Mucosa of gallbladder (tissue), 1 donor: ENCODE data around the gene PRKCH. TPM values are rescaled to one million over a fixed set of nuclear protein-coding genes. Genes with fewer than 3 reads are reported as not detected.
A peak's percentile ranks its signal among the peaks of the same experiment; 100 is the strongest.
"Not testable (repeated sequence)": the region's sequence is repeated elsewhere in the genome, so short reads cannot be mapped to it uniquely, and the experiment has no call there.

ENCODE experiments used
- DNase-seq: peaks from one replicate; pipeline ENCODE4 v3.0.0-alpha.2; 2020; ENCODE audit warnings: low spot score
- total RNA-seq: library from RNA; stranded (reverse); gene quantifications from one replicate; pipeline ENCODE4 v1.2.1, GENCODE V29; 2021
- donor health status: DM: no; HTN: no; CAD: no.

PRKCH gene
- total RNA-seq, 1 donor from 2014 or later: 28.5 TPM

DNA sequence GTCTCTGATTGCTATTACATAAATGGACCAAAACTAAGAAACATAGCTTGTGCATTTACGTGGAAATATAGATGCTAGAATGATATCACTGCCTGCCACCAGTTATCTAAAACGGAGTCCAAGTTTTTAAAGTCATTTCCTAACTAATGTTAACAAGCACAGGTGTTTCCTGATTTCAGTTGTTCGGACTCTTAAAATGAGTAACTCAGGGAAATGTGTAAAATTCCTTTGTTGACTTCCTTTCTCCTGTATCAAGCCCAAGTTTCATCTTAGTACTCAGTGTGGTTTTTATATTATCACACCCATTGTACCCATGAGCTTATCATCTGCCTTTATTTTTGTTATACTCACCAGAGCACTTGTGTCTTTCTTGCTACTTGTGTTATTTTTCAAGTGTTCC is 13.2 kb upstream of the PRKCH start:
- no peak for DNase-seq

DNA sequence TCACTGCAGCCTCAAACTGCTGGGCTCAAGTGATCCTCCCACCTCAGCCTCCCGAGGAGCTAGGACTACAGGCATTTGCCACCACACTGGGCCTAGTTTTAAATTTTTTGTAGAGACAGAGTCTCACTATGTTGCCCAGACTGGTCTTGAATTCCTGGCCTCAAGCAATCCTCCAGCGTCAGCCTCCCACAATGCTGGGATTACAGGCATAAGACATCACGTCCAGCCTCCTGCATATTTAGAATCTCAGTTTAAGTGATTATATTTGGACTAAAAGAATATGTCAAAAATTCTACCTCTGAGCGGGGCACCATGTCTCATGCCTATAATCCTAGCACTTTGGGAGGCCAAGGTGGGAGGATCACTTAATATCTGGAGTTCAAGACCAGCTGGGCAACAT is 12.7 kb upstream of the PRKCH start:
- DNase-seq: not testable (repeated sequence)

DNA sequence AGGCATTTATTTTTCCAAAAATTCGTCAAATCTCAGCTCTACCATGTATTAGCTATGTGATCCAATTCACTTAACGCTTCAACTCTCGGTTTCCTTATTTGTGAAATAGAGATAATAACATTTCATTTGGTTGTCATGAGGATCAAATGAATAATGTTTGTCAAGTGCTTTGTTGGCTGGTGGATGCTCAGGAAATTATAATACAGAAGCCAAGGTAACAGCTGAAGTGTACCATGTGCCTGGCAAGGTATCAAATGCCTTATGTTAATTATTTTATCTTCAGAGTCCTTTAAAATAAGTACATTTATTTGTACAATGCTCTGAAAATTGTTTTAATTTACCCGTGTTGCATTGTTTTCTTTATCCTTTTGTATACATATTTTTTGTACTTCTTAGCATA is 6.1 kb upstream of the PRKCH start:
- no peak for DNase-seq

DNA sequence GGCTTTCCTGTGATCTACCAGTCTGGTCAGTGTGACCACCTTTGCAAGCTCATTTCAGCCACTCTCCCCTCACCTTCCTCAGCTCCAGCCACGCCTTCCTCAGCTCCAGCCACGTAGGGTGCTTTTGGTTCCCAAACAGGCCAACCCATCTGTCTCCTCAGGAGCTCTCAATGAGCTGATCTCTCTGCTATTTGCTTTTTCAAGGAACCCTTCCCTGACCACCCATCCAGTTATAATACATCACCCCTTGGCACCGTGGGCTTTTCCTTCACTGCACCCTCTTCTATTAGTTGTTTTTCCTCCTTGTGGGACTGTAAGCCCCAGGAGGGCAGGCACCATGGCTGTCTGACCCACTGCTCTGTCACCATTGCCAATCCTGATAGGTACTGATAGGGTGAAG is 2.3 kb upstream of the PRKCH start:
- no peak for DNase-seq

DNA sequence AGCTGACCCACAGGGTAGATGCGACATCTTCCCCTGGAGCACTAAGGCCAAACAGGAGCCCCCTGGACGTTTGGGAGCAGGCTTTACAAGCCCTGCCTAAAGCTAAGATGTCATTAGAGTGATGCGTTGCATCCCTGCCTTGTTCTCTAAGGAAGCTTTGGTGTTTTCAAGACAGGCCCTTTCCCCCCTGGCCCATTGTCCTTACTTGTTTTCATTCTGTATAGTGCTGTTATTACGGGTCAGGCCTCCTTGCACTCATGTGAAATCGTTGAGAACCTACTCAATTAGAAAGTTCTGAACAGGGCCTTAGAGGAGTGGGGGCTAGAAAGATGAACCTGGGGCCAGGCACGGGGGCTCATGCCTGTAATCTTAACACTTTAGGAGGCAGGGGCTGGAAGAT is 1.7 kb upstream of the PRKCH start:
- no peak for DNase-seq

DNA sequence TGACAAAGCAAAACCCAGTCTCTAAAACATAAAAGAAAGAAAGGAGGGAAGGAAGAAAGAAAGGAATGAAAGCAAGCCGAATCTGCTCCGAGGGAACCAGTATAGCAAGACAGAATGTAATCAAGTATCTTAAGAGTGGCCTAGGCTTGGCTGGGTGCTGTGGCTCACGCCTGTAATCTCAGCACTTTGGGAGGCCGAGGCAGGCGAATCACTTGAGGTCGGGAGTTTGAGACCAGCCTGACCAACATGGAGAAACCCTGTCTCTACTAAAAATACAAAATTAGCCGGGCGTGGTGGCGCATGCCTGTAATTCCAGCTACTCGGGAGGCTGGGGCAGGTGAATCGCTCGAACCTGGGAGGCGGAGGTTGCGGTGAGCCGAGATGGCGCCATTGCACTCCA is 1.2 kb upstream of the PRKCH start:
- not testable (repeated sequence) for DNase-seq

DNA sequence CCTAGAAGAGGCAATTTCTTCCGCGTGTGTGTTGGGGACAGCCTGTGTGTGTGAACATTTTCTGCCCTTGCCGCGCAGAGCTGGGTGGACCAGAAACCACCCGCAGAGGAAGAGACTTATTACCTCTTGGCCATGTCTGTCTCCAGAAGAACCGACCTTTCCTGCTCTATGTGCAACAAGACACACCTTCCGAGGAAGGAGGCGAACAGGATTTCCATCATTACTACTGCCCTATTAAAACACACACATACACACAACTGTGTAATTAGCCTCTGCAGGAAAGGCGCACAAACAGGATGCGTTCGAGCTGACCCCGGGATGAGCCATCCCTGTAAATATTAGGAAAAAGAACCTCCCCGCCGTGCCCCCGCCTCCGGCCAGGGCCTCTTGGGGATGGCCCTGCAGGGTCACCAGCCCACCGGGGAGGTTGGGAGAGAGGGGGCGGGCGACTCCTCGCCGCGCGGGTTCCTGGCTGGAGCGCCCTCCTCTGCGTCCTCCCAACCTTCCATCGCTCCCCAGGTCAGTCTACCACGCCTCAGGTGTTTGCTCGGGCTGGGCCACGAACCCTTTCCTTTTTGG is 484 bp upstream of the PRKCH start:
- no peak for DNase-seq

DNA sequence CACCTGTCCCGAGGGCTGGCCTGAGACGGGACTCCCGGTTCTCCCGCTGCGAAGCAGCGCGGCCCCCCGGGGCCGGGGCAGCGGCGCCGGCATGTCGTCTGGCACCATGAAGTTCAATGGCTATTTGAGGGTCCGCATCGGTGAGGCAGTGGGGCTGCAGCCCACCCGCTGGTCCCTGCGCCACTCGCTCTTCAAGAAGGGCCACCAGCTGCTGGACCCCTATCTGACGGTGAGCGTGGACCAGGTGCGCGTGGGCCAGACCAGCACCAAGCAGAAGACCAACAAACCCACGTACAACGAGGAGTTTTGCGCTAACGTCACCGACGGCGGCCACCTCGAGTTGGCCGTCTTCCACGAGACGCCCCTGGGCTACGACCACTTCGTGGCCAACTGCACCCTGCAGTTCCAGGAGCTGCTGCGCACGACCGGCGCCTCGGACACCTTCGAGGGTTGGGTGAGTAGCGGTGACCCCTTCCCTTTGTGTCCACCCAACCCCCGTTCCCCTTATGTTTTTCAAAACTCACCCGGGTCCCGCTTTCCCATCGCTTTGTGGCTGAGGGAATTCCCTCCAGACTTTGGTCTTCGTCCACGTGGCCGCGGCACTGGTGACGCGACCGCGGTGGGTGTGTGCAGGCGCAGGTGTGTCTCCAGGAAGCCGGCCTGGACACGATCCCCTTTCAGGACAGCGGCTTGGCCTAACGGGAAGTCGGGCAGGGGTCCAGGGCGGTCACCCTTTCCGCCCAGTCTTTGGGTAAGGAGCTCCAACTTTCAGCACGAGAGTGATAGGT is 826 bp downstream of the PRKCH start:
- peak; percentile 56 for DNase-seq

DNA sequence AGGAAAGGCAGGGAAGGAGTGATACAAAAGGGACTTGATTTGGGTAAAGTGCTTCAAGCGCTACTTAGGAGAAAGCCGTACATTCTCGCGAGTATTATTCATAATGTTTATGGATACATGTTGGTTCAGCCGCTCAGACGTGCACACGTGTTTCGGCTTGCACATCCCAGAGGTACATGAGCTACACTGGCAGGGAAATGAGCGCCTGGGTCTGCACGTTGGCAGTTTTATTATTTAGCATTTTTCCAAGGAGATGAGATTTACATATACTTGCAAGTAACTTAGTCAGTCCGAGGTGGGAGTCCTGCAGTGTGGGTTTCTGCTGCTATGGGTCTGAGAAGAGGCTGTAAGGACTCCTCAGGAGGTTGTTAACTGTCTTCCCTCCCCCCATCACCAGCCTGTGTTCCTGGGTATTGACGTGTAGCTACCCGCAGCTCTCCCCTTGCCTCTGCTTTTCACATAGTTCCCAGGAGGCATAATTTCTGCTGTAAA is 1.5 kb downstream of the PRKCH start:
- no peak for DNase-seq

DNA sequence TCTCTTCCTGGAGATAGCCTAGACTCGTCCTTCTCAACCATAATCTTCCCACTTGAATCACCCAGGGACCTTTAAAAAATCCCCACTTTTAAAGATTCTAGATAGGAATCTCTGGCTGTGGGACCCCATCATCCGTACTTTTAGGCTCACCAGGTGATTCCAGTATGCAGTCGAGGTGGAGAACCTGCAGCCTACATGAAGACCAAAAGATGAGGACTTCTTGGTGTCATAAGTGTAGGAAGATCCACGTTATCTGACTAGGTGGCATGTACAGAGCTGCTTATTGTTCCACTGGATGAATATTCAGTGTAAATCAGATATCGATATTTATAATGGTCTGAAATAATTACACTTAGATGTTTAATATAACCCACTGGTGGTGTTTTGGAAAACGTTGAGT is 2.6 kb downstream of the PRKCH start:
- DNase-seq: no peak

DNA sequence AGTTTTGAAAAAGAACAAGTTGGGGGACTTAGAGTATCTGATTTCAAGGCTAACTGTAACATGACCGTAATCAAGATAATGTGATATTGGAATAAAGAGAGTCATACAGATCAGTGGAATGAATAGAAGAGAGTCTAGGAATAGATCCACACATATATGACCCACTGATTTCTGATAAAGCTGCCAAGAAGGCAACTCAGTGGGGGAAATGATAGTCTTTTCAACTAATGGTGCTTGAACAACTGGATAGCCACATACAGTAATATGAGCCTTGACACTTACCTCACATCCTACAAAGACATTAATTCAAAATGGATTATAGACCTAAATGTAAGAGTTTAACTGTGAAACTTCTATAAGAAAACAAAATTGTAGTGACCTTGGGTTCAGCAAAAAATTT is 3.8 kb downstream of the PRKCH start:
- no peak for DNase-seq

DNA sequence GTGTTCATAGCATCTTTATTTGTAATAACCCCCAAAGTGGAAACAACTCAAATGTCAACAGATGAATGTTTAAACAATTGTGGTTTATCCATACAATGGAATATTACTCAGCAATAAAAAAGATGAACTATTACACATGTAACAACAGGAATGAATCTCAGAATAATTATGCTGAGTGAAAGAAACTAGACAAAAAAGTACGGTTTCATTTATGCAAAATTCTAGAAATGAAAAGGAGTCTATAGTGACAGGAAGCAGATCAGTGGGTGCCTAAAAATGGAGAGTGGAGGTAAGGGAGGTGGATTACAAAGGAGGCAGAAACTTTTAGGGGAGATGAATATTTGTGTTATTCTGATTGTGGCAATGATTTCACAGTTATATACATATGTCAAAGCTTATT is 4.8 kb downstream of the PRKCH start:
- DNase-seq: no peak

DNA sequence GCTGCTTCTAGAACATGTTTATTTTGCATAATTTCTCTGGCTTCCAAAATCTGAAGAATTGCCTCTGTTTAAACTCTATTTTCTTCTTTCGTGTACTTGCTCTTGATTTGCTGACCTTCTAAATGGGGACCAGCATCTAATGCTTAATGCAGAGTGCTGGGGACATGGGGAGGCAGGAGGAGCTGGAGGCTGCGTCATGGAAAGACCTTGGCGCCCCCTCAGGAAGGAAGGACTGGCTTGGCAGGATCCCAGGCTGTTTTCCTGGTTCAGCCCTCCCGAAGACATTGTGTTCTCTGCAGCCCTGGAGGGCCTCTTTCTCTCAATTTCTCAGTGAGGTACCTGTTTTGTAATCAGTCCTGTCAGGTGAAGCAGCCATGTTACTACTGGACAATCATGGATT is 5.5 kb downstream of the PRKCH start:
- DNase-seq: peak; percentile 59

DNA sequence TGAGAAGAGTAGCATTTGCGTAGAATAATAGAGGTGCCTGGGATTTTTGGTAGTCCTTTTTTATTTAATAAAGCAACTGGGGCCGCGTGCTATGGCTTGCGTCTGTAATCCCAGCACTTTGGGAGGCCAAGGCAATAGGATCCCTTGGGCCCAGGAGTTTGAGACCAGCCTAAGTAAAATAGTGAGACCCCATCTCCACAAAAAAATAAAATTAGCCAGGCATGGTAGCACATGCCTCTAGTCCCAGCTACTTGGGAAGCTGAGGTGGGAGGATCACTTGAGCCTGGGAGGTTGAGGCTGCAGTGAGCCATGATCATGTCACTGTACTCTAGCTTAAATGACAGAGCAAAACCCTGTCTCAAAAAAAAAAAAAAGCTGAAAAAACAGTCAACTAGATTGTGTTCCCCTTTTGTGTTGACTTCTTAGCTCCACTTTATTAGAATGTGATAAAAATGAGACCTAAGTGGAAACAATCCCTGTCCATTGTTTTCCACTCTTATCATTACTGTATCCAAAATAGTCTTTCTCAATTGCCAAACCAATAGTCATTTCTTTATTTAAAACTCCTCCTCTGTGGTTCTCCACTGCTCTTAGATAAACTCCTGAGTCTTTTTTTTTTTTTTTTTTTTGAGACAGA is 7.4 kb downstream of the PRKCH start:
- DNase-seq: no peak

DNA sequence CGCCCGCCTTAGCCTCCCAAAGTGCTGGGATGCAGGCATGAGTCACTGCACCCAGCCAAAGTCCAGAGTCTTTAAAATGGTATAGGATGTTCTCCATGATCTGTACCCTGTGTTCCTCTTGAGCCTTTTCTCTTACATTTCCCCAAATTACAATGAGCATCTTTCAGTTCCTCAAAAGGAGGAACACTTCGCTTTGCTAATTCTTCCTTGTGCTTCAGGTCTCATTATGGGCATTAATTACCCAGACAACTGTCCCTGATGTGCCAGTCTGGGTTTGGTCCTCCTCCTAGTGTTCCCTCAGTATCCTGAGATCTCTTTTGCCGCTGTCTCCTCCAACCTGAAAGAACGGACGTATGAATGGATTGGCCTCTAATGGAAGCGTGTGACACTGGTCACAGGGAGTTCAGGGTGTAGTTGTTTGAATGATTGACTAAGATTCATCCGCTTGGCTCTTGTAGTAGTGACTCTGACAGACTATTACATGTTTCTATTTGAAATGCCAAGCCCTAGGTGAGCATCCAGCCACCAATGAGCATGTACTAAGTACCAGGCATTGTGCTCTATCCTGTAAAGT is 8.2 kb downstream of the PRKCH start:
- DNase-seq: no peak

DNA sequence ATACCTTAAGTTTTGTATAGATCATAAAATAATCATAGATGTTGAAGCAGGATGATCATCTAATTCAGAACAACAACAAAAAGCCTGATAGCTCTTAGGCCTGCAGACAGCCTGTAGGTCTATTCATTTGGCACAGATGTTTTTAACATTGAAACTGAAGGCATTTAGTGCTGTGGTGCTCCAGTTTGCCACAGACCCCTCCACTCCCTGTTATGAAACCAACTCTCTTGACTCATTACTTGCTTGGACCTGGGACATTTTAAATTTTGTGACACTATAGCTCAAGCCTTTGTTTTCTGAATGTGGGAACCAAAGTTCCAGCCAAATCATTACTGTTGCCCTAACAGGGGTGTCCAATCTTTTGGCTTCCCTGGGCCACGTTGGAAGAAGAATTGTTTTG is 9.1 kb downstream of the PRKCH start:
- DNase-seq: no peak

DNA sequence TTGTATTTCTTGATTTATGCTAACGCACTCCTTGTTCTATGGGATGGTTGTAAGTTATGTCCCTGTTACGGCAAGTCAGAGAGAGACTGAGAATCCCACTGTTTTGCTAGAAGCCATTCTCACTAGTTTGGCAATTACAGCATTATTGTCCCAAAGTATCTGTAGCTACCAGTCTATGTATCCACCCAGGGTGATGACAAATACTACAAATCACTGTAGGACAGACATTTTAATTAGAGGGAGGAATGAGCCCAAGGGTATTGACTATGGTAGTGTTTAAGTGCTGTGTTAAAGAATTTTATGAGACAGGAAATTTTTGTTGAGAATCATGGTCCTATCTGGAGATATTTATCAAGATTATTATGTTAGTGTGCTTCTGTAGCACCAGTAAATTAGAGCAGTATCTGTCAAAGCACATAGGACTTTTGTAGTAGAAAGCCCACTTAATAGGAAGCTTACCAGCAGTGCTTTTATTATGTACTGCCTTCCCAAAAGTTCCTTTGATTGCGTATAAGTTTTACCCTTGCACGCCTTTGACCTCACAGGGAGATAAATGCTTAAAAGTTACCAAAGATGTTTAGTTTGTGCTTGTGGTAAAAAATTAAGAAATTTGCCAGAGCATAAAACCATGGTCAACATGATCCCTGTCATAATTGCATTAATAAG is 10.7 kb downstream of the PRKCH start:
- DNase-seq: no peak

DNA sequence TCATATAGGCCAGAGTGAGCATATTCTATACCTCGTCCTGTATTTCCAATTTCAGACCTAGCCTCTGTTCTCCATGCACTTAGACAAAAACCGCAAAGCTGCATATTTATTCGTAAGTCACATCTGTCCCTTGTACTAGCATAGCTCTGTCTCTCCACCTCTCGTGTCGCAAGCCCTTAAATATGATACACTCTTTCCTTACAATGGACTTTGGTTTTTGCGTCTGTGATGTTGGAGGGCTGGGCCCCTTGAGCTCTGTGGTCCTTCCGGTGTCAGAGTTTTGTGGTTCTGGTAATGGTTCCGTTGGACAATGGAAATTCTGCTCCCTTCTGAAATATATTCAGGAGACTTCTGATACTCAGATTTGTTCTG is 11.3 kb downstream of the PRKCH start:
- no peak for DNase-seq

DNA sequence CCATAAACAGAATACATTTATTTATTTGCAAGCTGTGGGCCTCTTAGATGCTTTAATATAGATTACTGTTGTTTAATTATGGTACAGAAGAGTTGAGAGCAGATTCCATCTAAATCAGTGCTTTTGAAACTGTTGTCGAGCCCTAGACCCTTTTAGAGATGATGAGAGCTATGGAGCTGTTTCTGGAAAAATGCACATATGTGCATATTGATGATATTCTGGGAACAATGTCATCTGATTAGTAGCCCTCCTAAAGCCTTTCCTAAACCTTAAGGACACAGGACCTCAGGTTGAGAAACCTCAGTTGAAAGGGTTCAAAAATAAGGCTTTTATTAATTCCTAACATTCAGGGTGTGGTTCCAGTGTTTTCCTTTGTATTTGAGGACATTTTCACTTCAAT is 11.7 kb downstream of the PRKCH start:
- no peak for DNase-seq

DNA sequence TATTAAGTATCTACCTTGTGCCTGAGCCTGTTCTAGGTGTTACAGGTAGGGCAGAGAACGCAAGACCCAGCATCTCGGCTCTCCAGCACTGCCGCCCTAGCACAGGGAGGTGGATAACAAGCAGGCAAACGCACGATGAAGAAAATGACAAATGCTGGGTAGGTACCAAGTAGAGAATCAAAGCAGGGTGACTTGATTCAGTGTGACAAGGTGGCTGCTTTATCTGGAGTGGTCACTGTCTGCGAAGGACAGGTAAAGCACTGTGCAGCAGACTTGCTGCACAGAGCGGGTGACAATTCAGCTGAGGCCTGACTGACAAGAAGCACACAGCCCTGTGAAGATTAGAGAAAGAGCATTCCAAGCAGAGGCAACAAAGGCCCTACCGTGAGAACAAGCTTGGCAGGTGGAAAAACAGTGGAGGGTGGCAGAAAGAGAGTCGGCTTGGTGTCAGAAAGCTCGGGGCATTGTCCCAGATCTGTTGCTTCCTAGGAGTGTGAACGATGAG is 12.9 kb downstream of the PRKCH start:
- DNase-seq: no peak

DNA sequence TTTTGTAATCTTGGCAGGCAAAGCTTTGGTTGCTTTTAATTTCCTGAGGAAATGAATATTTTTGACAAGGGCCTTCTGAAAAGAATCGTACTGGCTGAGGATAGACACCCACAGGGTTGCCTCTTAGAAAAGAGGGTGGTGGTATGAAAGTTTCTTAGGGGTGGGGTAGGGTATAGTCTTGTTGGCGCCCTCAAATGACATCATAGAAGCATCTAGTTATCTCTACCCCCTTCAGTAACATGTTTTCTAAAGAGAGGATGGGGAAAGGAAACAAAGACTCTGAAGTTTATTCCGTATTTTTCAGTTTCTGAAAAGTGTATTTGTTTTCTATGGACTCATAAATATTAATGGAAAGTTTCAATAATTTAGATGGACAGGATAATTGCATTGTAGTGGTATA is 13.7 kb downstream of the PRKCH start:
- DNase-seq: no peak

DNA sequence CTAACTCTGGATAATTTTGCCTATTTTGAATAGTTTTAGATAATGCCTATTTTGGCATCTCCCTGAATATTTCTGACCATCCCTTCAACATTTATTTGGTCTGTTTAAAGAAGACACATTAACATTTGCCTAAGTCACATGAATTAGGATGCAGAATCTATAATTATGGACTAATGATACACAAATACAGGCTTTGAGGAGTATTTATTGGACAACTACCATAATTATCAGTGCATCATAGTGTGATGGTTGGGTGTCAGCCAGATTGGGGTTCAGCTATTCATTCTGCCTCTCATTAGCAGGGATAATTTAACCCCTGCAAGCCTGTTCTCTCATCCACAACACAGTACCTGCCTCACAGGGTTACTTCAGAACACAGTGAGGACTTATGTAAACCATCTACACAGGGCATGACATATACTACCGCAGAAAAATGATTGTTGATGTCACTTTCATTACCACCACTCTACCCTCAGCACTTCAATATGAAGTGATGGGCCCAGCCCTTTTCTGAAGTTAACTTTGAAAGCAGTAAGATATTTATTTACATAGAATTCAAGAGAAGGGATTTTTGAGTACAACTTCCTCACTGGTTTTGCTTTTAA is 14.4 kb downstream of the PRKCH start:
- DNase-seq: no peak
